Endothelial cell of hepatic sinusoid (primary cell): Measurements from ENCODE around the gene XYLB.
"Not testable (repeated sequence)": the region's sequence is repeated elsewhere in the genome, so short reads cannot be mapped to it uniquely, and the experiment has no call there.

Source experiments
- in situ Hi-C: cut with HindIII; loops from 2 replicates; pipeline ENCODE4 v1.10.0; 2017; ENCODE audit warnings: low sequenced_read_pairs

The XYLB gene

DNA sequence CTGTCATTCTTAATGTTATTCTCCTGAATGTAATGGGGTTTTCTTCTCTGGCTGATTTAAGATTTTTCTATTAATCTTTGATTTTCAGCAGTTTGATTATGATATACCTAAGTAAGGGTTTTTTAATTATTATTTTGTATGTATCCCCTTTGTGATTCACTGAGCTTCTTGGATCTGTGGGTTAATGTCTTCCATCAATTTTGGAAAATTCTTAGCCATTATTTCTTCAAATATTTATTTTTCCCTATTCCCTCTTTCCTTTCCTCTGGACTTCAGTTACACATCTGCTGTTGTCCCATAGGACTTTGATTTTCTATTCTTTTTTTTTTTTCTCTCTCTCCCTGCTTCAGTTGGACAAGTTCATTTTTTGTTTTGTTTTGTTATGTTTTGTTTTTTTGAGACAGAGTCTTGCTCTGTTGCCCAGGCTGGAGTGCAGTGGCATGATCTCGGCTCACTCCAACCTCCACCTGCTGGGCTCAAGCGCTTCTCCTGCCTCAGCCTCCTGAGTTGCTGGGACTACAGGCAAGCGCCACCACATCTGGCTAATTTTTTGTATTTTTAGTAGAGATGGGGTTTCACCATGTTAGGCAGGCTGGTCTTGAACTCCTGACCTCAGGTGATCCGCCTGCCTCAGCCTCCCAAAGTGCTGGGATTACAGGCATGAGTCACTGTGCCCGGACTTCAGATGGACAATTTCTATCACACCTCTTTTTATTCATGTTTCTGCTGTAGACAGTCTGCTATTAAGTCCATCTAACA is 40.6 kb downstream of the XYLB start:
- in situ Hi-C loops, result no loop called here

DNA sequence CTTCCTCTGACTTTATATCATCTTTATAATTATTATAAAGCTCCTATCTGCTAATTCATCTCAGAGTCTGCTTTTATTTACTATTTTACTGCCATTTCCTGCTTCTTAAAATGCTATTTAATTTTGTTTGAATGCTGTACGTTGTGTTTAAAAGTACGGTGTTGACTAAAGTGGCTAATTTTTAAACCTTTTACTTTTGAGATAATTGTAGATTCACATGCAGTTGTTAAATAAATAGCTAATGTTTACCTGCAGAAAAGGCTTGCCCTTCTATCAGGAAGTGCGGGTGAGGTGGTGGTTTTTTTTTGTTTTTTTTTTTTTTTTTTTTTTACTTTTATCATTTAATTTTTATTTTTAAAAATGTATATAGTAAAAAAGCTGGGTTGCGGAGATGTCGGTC is 41.3 kb downstream of the XYLB start:
- in situ Hi-C loops, result no loop called here

DNA sequence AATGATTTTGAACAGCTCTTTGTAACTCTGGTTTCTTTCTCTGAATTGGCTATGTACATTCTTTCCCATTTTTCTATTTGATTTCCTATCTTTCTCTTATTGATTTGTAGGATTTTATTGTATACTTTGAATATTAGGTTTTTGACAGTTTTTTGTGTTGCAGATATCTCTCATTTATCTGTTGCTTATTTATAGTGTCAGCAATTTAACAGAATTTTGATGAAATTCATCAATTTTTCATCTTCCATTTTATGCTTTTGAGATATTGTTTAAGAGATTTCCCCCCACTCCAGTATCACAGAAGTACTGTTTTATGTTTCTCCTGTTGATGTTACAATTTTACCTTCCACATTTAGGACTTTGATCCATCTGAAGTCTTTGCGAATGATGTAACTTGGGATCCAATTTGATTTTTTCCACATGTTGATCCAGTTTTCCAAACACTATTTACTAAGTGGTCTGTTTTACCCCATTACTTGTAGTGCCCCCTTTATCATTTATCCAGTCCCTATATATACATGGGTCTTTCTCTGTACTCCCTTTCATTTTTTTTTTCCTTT is 46.1 kb downstream of the XYLB start:
- in situ Hi-C loops, result no loop called here

DNA sequence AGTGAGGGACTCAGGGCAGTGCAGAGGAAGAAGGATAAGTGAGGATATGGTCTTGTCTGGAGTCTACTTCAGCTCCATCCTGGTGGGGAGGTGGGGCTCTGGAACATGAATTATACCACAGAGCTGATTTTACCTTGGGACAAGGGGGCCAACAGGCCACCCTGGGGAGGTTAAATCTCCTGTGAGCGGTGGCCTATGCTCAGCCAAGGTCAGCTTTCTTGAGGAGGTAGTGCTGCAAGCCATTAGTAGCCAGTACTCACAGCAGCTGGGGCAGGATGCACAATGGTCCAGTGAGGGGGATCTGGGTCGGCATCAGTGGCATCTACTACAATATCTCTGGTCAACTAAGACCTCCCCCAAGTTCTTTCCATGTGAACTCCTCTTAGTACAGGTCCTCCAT is 49.7 kb downstream of the XYLB start:
- in situ Hi-C loops, result no loop called here

DNA sequence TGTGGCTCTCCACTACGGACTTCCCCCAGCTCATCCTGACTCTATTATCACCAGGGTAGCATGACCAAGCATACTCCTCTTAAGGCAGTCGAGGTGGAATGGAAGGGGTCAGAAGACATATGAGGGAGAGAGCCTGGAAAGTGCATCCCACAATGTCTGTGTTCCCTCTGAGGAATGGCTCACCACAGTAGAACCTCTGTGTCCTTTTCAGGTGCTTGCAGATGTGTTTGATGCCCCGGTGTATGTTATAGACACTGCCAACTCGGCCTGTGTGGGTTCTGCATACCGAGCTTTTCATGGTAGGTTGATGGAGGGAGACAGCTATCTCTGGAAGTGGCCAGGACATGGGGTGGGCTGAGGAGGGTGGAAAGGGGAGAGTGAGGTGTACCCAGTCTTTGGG is 50.3 kb downstream of the XYLB start:
- in situ Hi-C loops, result no loop called here

DNA sequence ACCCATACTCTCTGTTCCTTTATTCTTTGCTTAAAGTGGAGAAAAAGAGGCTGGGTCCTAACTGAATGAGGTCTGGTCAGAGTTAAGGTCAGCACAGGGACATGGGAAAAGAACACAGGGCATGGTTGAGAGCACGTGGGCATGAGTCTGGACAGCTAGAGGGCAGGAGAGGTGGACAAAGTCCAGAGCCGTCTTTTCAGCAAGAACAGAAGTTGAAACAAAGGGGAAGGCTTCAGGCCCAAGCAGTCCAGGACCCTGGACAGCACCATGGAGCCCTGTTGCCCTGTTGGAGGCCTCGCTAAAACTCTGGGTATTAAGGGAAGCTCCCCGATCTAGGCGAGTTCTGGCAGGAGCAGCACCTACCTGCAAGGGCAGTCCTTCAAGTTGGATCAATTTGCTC is 50.7 kb downstream of the XYLB start:
- in situ Hi-C loops, result no loop called here

DNA sequence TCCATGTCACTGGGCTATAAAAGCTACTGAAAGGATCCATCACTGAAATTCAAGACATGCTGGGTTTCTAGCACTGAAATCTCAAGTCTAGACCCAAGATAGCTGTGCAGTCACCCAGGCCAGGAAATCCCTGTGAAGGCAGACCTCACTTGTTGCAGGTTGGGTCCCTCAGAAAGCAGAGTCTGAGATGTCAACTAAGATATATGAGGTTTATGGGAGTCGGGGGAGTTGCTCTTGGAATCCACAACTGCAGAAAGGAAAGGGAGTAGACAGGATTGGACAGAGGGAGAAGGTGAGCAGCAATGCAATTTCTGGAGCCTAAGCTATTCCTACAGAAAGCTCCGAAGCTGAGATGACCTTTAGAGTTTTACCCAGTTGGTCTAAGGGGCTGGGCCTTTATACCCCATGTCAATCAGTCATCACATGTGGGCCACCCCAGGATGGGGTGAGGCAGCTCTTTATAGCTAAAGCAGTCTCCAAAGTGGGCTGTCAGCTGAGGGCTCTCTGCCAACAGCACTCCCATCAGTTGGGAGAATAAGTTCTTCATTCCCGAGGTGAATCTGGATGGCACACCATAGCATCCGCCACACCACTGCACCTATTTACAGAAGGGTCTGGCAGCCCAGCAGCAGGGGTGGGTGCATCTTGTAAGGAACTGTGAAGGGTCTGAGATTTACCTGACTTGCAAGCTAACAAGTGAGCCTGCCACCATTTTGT is 54.8 kb downstream of the XYLB start:
- in situ Hi-C loops, result no loop called here

DNA sequence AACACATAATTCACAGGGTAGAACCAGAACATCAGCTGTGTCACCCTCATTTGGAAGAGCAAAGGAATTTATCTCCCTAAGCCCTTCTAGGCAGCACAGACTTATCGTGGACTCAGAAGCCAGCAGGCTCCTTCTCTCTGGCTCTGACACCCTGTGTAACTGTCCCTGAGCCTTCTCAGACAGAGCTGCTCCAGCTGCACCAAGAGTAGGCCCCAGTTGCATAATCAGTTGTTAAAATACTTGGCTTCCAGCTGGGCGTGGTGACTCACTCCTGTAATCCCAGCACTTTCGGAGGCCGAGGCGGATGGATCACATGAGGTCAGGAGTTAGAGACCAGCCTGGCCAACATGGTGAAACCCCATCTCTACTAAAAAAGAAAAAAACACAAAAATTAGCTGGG is 57.7 kb downstream of the XYLB start:
- in situ Hi-C loops, result no loop called here

DNA sequence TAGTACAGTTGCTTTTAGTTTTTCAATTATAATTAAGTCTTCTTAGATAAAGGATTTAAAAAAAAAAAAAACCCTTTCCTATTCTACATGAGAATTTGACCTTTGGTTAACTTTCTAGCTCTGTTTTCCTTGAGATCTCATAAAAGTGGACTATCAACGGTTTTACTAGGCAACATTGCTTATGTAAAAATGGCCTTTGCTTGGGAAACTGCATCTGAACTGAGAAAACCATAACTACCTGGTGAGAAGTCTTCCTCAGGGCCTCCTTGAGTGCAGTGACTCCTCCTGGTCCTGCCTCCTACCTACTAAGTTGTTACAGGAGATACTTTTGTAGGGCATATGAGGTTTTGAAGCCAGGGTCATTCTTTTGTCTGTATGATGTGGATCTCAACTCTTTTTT is 65.0 kb downstream of the XYLB start:
- in situ Hi-C loops, result no loop called here

DNA sequence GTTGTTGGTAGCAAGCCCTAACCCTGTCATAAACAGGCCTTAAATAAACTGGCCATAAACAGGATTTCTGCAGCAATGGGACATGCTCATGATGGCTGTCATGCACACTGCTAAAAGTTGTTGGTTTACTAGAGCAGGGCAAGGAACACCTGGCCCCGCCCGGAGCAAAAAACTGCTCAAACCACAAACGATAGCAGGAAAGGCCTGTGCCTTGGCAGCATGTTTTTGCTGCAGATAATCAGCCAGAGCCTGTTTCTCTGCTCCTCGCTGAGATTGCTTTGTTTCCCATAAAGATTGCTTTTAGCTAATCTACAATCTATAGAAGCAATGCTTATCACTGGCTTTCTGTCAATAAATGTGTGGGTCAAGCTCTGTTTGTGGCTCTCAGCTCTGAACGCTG is 74.2 kb downstream of the XYLB start:
- in situ Hi-C loops, result not testable (repeated sequence)

DNA sequence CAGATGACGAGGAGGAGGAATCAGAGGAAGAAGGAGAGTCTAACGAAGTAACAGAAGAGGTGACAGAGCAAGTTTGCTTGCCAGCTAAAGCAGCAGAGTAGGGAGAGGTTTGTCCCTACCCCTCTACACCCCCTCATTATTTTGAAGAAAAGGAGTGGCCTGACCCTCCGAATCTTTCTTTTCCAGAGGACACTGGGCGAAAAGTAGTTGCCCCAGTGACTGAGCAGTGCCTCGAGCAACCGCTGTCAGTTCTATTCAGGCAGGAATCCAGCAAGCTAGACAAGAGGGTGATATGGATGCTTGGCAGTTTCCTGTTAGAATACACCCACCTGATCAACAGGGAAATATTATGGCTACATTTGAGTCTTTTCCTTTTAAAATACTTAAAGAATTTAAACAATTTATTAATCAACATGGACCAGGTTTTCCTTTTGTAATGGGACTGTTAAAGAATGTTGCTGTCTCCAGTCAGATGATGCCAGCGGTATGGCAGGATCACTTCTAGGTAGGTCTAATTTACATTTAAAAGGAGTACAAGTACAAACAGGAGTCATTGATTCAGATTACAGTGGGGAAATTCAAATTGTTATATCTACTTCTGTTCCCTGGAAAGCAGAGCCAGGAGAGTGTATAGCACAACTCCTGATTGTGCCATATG is 75.2 kb downstream of the XYLB start:
- in situ Hi-C loops, result no loop called here

DNA sequence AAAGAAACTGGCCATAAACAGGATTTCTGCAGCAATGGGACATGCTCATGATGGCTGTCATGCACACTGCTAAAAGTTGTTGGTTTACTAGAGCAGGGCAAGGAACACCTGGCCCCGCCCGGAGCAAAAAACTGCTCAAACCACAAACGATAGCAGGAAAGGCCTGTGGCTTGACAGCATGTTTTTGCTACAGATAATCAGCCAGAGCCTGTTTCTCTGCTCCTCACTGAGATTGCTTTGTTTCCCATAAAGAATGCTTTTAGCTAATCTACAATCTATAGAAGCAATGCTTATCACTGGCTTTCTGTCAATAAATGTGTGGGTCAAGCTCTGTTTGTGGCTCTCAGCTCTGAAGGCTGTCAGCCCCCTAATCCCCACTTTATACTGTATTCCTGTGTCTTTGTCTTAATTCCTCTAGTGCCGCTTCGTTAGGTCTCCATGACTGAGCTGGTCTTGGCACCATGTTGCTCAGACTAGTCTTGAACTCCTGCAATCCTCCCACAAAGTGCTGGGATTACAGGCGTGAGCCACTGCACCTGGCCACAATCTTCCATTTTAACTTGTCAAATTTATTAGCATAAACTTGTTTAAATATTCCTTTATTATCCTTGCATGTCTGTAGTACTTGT is 80.3 kb downstream of the XYLB start:
- in situ Hi-C loops, result not testable (repeated sequence)

DNA sequence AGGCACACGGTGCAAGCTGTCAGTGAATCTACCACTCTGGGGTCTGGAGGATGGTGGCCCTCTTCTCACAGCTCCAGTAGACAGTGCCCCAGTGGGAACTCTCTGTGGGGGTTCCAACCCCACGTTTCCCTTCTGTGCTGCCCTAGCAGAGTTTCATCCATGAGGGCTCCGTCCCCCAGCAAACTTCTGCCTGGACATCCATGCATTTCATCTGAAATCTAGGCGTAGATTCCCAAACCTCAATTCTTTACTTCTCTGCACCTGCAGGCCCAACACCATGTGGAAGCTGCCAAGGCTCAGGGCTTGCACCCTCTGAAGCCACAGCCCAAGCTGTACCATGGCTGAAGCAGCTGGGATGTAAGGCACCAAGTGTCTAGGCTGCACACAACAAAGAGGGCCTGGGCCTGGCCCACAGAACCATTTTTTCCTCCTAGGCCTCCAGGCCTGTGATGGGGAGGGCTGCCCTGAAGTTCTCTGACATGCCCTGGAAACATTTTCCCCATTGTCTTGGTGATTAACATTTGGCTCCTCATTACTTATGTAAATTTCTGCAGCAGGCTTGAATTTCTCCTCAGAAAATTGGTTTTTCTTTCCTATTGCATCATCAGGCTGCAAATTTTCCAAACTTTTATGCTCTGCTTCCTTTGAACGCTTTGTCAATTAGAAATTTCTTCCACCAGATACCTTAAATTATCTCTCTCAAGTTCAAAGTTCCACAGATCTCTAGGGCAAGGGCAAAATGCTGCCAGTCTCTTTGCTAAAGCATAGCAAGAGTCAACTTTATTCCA is 86.5 kb downstream of the XYLB start:
- in situ Hi-C loops, result not testable (repeated sequence)

DNA sequence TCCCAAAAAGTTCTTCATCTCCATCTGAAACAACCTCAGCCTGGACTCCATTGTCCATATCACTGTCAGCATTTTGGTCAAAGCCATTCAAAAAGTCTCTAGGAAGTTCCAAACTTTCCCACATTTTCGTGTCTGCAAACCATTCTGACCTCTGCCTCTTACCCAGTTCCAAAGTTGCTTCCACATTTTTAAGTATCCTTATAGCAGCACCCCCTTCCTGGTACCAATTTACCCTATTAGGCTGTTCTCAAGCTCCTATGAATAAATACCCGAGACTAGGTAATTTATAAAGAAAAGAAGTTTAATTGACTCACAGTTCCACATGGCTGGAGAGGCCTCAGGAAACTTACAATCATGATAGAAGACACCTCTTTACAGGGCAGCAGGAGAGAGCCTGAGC is 87.1 kb downstream of the XYLB start:
- in situ Hi-C loops, result not testable (repeated sequence)

DNA sequence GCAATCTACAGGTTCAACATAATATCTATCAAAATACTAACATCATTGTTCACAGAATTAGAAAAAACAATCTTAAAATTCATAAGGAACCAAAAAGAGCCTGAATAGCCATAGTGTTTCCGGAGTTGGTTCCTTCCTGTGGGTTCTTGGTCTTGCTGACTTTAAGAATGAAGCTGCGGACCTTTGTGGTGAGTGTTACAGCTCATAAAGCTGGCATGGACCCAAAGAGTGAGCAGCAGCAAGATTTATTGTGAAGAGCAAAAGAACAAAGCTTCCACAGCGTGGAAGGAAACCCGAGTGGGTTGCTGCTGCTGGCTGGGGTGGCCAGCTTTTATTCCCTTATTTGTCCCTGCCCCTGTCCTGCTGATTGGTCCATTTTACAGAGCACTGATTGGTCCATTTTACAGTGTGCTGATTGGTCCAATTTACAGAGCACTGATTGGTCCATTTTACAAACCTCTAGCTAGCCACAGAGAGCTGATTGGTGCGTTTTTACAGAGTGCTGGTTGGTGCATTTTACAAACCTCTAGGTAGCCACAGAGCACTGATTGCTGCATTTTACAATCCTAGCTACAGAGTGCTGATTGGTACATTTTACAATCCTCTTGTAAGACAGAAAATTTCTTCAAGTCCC is 92.0 kb downstream of the XYLB start:
- in situ Hi-C loops, result not testable (repeated sequence)

DNA sequence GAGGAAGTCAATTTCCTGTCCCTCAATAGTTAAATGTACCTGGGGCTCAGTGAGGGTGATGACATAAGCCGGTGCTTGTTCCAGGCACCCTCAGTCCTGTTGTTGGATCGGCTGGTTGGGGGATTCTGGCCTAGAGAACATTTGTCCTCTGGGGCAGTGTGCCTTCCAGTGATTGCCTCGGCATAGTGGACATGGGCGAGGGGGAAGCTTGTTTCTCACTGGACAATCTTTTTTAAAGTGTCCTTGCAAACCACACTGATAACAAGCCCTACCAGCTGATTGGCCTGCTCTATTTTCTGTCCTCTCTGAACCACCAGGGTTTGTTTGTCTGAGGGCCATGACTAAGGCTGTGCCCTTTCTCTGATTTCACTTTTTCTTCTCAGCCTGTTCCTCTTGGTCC is 96.6 kb downstream of the XYLB start:
- in situ Hi-C loops, result loop anchor here (5.0 kb wide), 1 partner anchor 49 kb away; no protein-coding TSS in a partner anchor

DNA sequence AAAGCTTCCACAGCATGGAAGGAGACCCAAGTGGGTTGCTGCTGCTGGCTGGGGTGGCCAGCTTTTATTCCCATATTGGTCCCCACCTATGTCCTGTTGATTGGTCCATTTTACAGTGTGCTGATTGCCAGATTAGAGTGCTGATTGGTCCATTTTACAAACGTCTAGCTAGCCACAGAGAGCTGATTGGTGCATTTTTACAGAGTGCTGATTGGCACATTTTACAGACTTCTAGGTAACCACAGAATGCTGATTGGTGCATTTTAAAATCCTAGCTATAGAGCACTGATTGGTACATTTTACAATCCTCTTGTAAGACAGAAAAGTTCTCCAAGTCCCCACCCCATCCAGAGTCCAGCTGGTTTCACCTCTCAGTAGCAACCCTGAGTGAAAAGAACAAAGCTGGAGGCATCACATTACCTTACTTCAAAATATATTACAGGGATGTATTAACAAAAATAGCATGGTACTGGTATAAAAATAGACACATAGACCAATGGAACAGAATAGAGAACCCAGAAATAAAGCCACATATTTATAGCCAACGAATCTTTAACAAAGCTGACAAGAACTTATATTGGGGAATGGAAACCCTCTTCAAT is 99.6 kb downstream of the XYLB start:
- in situ Hi-C loops, result no loop called here

DNA sequence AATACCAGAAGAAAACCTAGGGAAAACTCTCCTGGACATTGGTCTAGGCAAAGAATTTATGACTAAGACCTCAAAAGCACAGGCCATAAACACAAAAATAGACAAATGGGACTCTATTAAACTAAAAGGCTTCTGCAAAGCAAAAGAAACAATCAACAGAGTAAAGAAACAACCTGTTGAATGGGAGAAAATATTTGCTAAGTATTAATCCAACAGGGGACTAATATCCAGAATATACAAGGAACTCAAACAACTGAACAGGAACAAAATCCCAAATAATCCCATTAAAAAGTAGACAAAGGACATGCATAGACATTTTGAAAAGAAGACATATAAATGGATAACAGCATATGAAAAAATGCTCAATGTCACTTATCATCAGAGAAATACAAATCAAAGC is 100.2 kb downstream of the XYLB start:
- in situ Hi-C loops, result no loop called here

DNA sequence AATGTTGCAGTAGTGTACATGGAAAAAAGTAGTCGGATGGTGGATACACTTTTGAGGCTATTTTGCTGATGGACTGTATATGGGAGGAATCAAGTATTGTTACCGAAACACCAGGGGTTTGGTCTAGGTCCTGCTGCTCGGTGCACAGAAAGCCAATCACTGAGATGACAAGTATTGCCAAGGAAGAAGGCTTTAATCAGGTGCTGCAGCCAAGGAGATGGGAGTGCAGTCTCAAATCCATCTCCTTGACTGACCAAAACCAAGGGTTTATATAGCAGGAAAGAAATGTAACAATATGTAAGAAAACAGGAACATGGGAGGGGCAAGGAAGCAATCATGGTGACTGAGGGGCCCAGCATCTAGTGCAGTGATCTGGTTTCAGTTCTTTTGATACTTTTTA is 104.3 kb downstream of the XYLB start:
- in situ Hi-C loops, result no loop called here
